GM18868 (cell line): ENCODE data around the gene CYP1A2.
"Not testable (repeated sequence)": the region's sequence is repeated elsewhere in the genome, so short reads cannot be mapped to it uniquely, and the experiment has no call there.

Experiments used
- ATAC-seq: cut with Tn5 transposase; IDR thresholded peaks from one replicate; pipeline ENCODE4 v1.9.1; 2021; ENCODE audit warnings: mild to moderate bottlenecking, moderate library complexity; ENCODE audit not compliant: unreplicated experiment

CYP1A2 gene

DNA sequence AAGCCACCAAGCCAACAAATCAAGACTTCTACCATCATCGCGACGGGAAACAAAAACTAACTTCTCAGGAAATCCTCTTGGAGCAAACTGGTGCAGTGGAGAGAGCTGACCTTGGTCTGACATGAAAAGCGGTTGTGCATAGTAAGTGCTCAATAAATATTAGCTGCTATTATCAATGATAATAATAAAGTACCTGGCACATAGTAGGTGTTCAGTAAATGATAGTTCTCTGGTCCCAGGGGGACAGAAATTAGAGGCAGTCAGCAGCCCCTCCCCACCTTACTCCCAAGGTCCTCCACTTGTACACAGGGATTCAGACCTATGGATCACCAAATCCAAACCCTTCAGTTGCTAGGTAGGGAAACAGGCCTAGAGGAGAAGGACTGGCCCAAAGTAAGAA is 27.2 kb downstream of the CYP1A2 start:
- no peak for ATAC-seq

DNA sequence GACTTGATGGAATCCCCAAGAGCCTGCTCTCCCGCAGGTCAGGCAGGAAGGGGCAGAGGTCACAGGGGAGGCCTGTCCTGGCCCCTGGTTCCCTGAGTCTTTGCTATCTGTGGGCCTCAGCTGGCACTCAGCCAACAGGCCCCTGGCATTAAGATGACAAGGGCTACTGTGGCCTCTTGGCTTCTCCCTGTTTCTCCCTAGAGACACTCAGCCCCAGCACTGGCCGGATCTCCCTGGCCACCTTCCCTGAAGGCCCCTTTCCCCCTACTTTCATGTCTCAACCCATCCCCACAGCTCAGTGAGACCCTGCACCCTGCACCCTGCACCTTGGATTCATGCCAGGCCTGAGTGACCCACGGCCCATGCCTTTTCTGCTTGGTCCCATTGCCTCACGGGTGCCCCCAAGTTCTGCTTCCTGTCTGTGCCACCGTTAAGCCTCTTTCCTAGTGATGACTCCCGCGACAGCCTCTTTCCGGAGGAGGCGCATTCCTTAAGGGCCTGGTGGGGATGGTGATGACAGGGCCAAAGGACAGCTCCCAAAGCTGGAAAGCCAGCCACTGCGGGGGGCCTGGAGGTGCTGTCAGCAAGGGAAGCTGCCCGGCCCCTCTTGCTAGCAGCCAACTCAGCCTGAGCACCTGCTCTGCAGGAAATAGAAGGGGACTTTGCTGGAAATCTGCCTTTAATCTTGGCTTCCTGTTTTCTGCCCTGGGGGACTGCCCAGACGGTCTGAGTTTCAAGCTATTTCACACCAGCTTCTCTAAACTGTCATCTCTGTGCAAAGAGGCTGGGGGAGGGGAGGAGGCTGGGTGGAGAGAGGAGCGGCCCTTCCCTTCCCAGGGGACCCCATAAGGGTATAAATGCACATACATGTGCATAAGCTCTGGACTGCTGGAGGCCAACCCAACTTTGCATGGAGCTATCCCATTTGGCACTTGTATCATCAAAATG is 28.4 kb downstream of the CYP1A2 start:
- peak; percentile 33 for ATAC-seq

DNA sequence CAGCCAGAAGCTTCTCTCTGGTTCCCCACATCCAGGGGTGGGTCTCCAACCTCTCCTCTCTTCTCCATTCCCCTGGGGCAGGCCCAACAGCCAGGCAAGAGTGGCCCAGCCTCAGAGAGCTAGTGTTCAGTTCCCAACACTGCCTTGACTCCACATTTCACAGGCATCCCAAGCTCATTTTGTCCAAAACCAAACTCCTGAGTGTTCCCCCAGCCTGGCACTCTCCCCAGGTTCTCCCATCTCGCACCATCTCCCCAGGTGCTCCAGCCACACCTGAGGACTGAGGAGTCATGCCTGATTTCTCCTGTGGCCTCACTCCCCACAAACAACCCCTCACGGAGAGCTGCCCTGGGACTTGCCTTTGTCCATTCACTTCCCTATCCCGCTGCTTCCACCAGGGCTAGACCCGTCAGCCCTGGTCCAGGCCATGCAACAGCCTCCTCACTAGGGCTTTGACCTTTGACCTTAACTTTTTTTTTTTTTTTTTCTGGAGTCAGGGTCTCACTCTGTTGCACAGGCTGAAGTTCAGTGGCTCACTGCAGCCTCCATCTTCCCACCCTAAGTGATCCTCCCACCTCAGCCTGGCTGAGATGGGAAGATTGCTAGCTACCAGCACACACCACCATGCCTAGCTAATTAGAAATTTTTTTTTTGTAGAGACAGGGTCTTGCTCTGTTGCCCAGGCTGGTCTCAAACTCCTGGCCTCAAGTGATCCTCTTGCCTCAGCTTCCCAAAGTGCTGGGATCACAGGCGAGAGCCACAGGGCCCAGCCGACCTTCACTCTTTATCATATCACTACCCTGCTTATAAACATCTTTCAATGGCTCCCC is 29.3 kb downstream of the CYP1A2 start:
- ATAC-seq: no peak

DNA sequence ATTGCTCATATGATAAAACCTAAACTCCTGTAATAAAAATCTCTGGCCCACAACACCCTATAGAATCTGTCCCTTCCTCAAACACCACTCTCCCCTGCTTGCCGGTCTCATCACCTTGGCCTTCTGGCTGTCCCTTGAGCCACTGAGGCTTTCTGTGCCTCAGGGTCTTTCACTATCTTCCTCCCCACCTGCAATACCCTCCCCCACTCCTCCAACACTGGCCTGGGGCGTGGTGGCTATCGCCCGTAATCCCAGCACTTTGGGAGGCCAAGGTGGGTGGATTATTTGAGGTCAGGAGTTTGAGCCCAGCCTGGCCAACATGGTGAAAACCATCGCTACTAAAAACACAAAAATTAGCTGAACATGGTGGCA is 29.9 kb downstream of the CYP1A2 start:
- ATAC-seq: no peak

DNA sequence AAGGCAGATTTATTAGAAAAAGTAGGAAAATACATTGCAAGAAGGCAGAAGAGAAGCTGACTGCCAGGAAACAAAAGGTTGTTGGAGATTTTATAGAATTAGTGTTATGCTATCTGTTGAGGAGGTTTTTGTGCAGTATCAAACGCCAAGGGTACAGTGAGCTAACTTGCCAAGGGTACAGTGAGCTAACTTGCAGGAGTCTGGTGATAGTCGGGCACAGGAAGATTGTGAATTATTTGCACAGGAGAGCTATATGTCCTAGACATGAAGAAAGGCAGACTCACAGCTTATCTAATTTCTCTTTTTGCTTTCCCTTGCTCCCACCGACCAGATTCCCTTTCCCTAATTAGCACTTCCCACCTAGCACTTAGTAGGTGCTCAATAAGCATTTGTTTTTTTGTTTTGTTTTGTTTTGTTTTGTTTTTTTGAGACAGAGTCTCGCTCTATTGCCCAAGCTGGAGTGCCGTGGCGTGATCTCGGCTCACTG is 30.6 kb downstream of the CYP1A2 start:
- ATAC-seq: no peak

DNA sequence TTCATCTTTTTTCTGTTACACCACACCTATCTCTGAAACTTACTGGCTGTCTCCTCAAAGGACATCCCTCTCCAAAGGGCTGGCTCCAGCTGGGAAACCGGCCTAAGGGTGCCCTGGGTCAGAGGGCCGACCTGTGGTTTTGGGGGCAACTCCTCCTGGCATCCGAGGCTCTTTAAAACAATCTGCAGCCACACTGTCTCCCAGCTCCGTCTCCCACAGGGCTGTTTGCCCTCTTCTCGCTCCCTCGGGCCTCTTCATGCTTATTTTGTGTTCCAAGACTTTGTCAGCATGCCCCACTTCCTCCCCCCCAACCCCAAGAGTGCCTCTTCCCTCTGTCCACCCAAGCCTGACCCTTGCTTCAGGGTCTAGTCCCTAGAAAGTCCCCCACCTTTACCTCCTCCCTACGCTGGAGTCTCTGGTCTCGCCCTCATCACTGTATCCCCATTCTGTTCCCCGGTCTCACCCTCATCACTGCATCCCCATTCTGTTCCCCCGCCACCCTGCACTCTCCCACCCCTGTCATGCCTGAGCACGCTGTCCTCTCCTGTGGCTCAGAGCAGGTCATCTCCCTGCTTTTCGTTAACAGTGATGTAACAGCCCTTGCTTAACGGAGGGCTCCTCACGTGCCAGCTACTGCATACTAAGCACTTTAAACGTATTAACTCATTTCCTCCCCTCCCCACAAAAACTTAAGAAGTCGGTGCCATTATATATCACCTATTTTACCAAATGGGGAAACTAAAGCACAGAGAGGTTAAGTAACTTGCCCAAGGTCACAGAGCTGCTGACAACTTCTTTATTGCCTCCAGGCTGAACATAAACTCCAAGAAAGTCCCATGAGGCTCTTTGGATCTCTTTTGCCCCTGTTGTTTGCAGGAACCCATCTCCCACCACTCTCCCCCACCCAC is 32.1 kb downstream of the CYP1A2 start:
- no peak for ATAC-seq

DNA sequence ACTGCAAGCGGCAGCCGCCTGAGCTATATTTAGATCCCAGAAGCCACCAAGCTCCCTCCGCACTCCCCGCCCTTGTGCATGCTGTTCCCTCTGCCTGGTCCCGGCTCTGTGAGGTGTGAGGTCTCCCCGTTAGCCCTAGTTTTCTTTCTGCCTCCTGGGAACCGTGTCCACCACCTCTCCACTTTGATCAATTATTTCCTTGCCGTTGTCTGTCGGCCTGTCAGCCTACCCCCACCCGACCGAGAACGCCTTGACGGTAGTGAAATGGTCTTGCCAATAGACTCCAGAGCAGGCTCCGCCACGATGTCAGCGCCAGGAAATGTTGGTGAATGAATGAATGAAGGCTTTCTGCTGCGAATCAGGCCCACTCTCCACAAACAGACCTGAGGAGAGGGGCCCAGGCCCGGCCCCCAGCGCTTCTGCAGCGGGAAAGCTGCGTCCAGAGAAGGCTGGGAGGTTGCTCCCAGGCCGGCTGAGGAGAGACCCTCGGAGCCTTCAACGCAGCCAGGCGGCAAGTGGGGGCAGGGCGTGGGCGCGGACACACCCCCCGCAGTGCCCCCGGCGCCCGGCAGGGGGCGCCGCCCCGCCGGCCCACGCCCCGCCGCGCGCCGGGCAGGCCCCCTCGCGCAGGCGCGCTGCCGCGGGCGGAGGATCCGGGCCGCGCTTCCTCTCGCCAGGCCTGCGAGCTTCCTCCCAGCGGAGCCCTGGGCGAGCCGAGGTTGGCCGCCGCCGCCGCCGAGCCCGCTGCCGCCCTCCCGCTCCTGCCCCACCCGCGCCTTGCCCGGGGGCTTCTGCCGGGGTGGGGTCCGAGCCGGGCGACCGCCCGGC is 33.0 kb downstream of the CYP1A2 start, which contains the start of gene CSK:
Gene CSK (plus strand): TSS at position 650 of the 828 bp plus-strand sequence. CDS start 16,218 bp downstream, outside the sequence.
- no peak for ATAC-seq

DNA sequence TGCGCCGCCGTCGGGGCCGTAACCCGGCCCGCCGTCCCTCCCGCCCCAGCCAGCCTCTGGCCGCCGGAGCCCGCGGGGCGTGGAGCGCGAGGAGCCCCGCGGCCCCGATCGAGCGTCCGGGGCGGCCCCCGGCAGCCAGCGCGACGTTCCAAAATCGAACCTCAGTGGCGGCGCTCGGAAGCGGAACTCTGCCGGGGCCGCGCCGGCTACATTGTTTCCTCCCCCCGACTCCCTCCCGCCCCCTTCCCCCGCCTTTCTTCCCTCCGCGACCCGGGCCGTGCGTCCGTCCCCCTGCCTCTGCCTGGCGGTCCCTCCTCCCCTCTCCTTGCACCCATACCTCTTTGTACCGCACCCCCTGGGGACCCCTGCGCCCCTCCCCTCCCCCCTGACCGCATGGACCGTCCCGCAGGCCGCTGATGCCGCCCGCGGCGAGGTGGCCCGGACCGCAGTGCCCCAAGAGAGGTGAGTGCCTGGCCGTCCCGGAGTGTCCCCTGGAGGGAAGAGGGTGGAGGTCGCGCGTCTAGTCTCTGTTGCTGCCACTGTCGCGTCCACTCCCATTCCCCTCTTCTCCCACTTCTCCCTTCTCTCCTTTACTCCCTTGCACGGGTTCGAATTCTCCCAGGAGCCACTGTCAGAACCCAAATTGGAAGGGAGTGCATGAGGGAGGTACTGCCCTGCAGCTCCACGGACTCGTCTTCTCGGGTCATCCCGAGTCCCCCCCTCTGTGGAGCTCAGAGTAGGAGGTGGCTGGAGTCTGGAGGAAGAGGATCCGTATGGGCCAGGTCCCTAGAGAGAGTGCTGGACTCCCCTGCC is 33.8 kb downstream of the CYP1A2 start:
- no peak for ATAC-seq

DNA sequence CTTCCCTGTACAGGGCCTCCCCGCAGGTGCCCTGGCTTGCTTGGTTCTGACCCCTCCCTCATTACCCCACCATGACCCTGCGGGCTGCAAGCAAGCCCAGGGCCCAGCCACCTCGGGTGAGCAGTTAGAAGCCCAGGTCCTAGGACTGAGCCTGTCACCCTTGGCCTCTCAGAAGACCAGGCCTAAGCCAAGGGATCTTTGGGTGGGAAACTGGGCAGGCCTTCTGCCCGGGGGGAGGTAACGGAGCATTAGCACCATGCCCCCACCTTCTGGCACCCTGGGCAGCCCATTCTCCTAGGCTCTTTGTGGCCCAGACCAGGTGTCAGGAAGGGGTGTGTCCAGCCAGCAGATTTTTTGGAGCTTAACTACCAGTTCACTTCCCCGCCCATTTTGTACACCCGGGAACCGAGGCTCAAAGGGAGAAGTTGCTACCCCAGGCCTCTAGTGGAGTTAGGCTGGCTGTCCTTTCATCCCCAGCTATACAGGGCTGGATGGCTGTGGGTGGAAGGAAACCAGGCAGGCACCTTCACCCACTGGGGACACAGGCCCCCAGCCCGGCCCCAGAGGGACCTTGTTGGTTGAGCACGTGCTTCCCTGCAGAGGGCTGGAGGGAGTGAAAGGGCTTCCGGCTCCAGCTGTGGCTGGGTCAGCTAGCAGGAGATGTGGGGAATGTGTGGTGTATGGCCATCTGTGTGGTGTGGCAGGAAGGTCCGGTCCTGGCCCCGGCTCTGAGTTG is 34.6 kb downstream of the CYP1A2 start:
- ATAC-seq: no peak

DNA sequence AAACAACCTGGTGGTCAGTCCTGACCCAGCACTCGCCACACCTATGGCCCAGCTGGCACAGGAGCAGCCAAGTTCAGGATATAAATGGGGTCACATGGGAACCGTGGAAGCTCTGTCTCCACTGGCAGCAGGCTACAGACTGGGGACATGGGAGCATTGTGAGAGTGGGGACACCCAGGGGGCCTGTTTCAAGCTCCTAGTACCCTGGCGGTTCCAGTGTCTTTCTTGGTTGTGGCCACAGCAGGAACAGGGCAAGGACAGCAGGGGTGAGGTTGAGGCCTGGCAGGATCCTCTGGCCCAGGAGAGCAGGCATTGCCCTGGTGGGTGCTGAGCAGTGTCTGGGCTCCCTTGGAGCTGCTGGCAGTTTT is 35.1 kb downstream of the CYP1A2 start:
- ATAC-seq: no peak

DNA sequence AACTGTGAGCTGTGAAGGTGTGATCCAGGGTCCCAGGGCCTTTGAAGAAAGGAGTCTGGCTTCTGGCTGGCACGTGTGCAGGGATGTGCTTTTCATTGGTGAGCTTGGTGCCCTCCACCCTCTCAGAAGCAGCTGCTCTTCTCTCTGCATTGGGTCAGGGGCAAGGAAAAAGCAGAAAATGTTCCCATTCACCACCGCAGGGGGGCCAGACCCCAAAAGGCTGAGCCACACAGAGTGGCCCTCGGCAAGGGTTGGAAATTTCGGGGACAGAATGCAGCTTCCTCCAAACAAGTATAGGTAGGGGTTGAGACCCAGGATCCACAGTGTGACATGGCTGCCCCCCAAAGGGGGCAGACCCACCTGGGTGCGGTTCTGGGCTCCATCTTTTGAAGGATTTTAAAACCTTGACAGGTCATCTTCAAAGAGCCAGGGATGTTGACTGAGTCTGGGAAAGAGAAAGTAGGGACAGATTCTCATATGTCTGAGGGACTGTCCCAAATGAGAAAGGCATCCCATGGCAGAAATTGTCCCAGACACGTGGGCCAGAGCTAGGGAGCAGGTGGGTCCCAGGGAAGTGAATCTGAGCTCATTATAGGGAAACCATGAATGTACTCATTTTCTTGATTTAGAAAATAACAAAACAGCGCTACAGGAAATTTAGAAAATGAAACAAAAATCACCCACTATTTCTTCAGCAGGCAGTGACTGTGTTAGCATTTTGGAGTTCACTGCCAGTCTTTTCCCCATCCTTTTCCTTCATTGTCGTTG is 36.0 kb downstream of the CYP1A2 start:
- ATAC-seq: no peak

DNA sequence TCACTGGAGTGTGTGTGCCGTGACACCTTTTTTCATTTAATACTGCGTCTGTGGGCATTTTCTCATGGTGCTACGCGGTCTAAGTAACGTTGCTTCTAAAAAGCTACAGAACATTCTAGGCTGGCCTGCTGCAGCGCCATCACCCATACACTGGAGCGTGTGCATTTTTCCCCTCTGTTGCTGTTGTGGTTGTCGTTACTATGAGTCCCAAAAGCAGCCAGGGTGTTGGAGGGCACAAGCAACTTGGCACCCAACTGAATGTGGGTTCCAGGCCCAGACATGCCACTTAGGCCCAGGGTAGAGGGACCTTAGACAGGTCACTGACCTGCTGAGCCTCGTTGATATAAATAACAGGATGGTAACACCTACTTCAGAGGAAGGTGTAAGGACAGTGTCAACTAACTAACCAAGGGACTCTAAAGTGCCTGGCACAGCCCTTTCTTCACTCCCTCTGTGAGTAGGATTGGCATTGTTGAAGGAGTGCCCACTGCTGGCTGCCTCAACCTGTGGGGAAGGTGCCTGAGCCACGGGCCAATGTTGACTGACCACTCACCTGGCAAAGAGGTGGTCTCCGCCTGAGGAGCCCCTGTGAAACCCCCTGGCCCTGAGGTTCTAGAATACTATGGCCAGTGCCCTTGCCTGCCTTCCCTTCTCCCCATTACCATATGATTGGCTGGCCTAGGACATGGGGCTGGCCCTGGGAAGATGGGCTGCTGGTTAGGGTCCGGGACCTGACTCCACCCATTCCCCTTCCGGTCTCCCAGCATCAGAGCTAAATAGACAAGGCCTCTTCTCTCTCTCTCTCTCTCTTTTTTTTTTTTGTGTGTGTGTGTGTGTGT is 36.8 kb downstream of the CYP1A2 start:
- no peak for ATAC-seq

DNA sequence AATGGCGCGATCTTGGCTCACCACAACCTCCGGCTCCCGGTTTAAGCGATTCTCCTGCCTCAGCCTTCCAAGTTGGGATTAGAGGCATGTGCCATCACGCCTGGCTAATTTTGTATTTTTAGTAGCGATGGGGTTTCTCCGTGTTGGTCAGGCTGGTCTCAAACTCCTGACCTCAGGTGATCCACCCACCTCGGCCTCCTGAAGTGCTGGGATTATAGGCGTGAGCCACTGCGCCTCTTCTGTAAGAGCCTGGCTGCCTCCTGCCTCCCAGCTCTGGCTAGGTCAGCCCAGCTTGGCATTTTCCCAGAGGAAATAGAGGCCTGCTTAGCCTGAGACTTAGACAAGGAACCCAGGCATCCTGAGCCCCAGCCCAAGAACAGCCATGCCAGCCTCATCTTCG is 37.4 kb downstream of the CYP1A2 start:
- ATAC-seq: not testable (repeated sequence)

DNA sequence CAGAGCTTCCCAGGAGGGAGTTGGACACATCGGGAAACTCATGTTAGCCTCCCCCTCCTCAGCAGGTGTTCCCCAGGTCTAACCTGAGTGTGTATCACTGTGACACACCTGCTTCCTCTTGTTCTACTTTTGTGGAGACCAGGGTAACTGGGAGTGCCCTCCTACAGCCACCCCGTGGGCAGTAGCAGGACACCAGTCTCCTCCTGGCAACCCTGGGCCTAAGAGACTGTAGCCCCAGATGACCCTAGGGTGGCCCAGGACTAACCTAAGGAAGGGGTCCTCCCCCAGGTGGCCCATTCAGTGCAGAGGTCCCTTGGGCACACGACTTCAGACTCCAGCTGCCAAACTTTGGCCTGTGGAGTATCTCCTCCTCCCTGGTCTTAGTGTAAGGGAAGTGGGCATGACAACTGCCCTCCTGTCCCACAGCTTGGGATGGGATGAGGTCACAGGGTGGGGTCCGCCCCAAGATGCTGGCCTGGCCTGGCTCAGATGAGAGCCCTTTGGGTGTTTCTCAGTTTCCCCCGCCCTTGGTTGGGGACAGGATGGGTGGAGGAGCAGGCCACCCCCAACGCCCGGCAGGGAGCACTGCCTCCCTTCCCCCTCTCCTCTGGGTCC is 38.0 kb downstream of the CYP1A2 start:
- ATAC-seq: no peak

DNA sequence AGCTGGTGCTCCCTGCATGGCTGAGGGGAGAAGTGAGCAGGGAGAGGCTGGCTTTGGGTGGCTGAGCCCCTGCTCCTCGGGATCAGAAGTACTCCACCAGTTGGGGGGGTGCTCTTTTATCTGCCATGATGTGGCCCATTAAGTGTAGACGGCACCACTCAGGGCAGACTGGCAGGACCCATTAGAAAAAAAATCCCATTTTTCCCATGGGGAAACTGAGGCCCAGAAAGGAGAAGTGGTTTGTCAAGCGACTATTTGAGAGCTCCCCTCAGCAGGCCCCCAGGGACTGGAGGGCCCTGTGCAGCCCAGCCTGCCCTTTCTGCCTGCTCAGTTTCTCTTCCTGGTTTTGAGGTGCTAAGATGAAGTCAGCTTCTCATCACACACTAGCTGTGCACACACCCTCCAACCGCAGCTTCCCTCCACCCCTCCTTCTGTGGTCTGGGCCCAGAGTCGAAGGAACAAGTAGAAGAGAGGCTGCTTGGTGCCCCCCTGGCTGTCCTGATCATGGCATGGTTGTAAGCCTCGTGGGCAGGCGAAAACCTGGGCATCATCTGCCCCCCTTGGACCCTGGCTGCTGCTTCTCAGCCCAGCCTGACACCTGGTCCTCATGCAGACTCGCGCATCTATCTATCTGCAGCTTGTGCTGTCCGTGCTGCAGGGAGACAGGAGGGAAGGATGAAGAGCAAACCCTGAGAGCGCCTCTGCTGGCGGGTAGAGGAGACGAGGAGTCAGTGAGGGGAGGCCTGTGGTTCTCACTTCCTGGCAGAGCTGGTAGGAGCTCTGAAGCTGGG is 38.8 kb downstream of the CYP1A2 start:
- peak; percentile 47 for ATAC-seq
